SK-MEL-5 (cell line): ENCODE measurements around the gene MAP4K2. TPM values are rescaled to one million over a fixed set of nuclear protein-coding genes. Genes with fewer than 3 reads are reported as not detected.

Experiments used
- DNase-seq: peaks from one replicate; pipeline ENCODE4 v3.0.0-alpha.2; 2016; ENCODE audit warnings: low read depth, low spot score
- in situ Hi-C: cut with HindIII; loops from 2 replicates; pipeline ENCODE4 v1.10.0; 2016; ENCODE audit warnings: low sequenced_read_pairs, high pct_unique_total_duplicates, low pct_unique_long_range_greater_than_20kb
- total RNA-seq: library from RNA; depleted of rRNA; stranded (reverse); fragments of >200 nt; shearing (Covaris generic); gene quantifications from 2 replicates; pipeline ENCODE4 v1.2.3, GENCODE V29; 2014

The MAP4K2 gene
- total RNA-seq, 1 experiment from 2014 or later = 16.3 TPM

GRCh38 chr11:64786308-64786707 lies 16.7 kb downstream of the MAP4K2 start:
- no peak for DNase-seq
- in situ Hi-C loops = no loop called here

- in situ Hi-C loops = no loop called here
- DNase-seq = no peak
Measured at GRCh38 chr11:64784813-64785581, 18.0 kb downstream of the MAP4K2 start.

GRCh38 chr11:64778473-64779298 lies 24.3 kb downstream of the MAP4K2 start, which contains the start of gene SF1:
Gene SF1 (minus strand): TSS chr11:64778542. CDS start chr11:64778392, 150 bp downstream.
- in situ Hi-C loops = no loop called here
- DNase-seq = peak; percentile 99

- in situ Hi-C loops = no loop called here
- DNase-seq = no peak
Measured at GRCh38 chr11:64778223-64778472, 24.9 kb downstream of the MAP4K2 start.

- in situ Hi-C loops = no loop called here
Measured at GRCh38 chr11:64777449-64778222, 25.4 kb downstream of the MAP4K2 start.

GRCh38 chr11:64776875-64777274 lies 26.1 kb downstream of the MAP4K2 start:
- in situ Hi-C loops = no loop called here
- no peak for DNase-seq

More at GRCh38 chr11:64777449-64778222, 25.4 kb downstream of the MAP4K2 start:
- peak; percentile 70 for DNase-seq

GRCh38 chr11:64776425-64776824 lies 26.6 kb downstream of the MAP4K2 start:
- DNase-seq = no peak
- in situ Hi-C loops = no loop called here

- in situ Hi-C loops = no loop called here
- no peak for DNase-seq
Measured at GRCh38 chr11:64774144-64774543, 28.9 kb downstream of the MAP4K2 start.

GRCh38 chr11:64772303-64773018 lies 30.6 kb downstream of the MAP4K2 start:
- DNase-seq = no peak

GRCh38 chr11:64771861-64772260 lies 31.2 kb downstream of the MAP4K2 start:
- in situ Hi-C loops = no loop called here
- DNase-seq = no peak

More at GRCh38 chr11:64772303-64773018, 30.6 kb downstream of the MAP4K2 start:
- in situ Hi-C loops = no loop called here

GRCh38 chr11:64770120-64770519 lies 32.9 kb downstream of the MAP4K2 start:
- DNase-seq = no peak

GRCh38 chr11:64769283-64769682 lies 33.7 kb downstream of the MAP4K2 start:
- in situ Hi-C loops = no loop called here
- no peak for DNase-seq

More at GRCh38 chr11:64770120-64770519, 32.9 kb downstream of the MAP4K2 start:
- in situ Hi-C loops = no loop called here

- in situ Hi-C loops = no loop called here
- no peak for DNase-seq
Measured at GRCh38 chr11:64768300-64768694, 34.7 kb downstream of the MAP4K2 start.

GRCh38 chr11:64767344-64768299 lies 35.4 kb downstream of the MAP4K2 start:
- DNase-seq = peak; percentile 68
- in situ Hi-C loops = no loop called here

- in situ Hi-C loops = no loop called here
- DNase-seq = no peak
Measured at GRCh38 chr11:64766881-64767280, 36.1 kb downstream of the MAP4K2 start.

GRCh38 chr11:64765851-64766665 lies 37.0 kb downstream of the MAP4K2 start:
- no peak for DNase-seq
- in situ Hi-C loops = no loop called here
